GM12801 (cell line): ENCODE data around the gene MGLL.

Experiments
- CTCF ChIP-seq: IDR thresholded peaks from one replicate; pipeline ENCODE4 v1.5.1; 2011; ENCODE audit warnings: control low read depth; ENCODE audit not compliant: insufficient read length; ENCODE audit errors: extremely low read depth

Gene MGLL

GRCh38 chr3:127730171-127730570 lies 92.1 kb downstream of the MGLL start:
- no peak for TF ChIP-seq CTCF

GRCh38 chr3:127729556-127730056 lies 92.7 kb downstream of the MGLL start:
- no peak for TF ChIP-seq CTCF

- TF ChIP-seq CTCF: no peak
Measured at GRCh38 chr3:127728417-127729015, 93.8 kb downstream of the MGLL start.

- TF ChIP-seq CTCF: no peak
Measured at GRCh38 chr3:127726894-127727293, 95.4 kb downstream of the MGLL start.

GRCh38 chr3:127723011-127723567 lies 99.2 kb downstream of the MGLL start:
- no peak for TF ChIP-seq CTCF

- TF ChIP-seq CTCF: no peak
Measured at GRCh38 chr3:127722091-127722784, 100.1 kb downstream of the MGLL start.

- no peak for TF ChIP-seq CTCF
Measured at GRCh38 chr3:127720985-127721935, 101.1 kb downstream of the MGLL start.
